ENCODE data around the gene OSBP2. TPM values are rescaled to one million over a fixed set of nuclear protein-coding genes. Genes with fewer than 3 reads are reported as not detected.

OSBP2 gene
- total and polyA plus RNA-seq, 2 experiments from 2014 or later, result 2.1 to 2.9 TPM

DNA sequence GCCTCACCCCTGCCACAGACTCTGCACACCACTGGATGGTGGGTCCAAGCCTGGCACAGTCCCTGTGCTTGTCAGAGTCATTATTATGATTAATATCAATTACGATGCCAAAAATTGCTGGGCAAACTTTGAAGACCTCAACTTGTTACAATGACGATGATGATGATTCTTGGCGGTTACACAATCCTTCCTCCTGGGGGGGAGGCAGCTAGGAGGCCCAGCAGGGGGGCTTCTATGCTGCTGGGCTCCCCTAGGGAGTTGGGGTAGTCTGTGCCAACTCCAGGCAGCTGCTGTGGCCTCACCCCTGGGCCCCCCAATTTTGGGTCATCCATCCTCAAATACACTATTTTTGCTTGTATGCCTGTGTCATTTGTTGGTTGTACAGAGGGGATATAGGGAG is 47.1 kb upstream of the OSBP2 start (continued):
- TF ChIP-seq, protein P1, sequence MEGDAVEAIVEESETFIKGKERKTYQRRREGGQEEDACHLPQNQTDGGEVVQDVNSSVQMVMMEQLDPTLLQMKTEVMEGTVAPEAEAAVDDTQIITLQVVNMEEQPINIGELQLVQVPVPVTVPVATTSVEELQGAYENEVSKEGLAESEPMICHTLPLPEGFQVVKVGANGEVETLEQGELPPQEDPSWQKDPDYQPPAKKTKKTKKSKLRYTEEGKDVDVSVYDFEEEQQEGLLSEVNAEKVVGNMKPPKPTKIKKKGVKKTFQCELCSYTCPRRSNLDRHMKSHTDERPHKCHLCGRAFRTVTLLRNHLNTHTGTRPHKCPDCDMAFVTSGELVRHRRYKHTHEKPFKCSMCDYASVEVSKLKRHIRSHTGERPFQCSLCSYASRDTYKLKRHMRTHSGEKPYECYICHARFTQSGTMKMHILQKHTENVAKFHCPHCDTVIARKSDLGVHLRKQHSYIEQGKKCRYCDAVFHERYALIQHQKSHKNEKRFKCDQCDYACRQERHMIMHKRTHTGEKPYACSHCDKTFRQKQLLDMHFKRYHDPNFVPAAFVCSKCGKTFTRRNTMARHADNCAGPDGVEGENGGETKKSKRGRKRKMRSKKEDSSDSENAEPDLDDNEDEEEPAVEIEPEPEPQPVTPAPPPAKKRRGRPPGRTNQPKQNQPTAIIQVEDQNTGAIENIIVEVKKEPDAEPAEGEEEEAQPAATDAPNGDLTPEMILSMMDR (conservative IDR thresholded peaks at IDR 0.05; ENCODE audit: low read depth in 2 of 2), result no peak
- TF ChIP-seq ZNF331 (CRISPR knock-in tag; IDR thresholded peaks at IDR 0.05; ENCODE audit: low read depth) (no peak), STAT1 (IDR thresholded peaks at IDR 0.05; ENCODE audit: unreplicated experiment) (no peak), POLR2AphosphoS5 (IDR thresholded peaks at IDR 0.05; ENCODE audit: low read depth) (no peak), JUNB (IDR thresholded peaks at IDR 0.05; ENCODE audit: unreplicated experiment) (no peak), NANOG (IDR thresholded peaks at IDR 0.05; ENCODE audit: borderline replicate concordance) (no peak)
- TF ChIP-seq, protein P2, sequence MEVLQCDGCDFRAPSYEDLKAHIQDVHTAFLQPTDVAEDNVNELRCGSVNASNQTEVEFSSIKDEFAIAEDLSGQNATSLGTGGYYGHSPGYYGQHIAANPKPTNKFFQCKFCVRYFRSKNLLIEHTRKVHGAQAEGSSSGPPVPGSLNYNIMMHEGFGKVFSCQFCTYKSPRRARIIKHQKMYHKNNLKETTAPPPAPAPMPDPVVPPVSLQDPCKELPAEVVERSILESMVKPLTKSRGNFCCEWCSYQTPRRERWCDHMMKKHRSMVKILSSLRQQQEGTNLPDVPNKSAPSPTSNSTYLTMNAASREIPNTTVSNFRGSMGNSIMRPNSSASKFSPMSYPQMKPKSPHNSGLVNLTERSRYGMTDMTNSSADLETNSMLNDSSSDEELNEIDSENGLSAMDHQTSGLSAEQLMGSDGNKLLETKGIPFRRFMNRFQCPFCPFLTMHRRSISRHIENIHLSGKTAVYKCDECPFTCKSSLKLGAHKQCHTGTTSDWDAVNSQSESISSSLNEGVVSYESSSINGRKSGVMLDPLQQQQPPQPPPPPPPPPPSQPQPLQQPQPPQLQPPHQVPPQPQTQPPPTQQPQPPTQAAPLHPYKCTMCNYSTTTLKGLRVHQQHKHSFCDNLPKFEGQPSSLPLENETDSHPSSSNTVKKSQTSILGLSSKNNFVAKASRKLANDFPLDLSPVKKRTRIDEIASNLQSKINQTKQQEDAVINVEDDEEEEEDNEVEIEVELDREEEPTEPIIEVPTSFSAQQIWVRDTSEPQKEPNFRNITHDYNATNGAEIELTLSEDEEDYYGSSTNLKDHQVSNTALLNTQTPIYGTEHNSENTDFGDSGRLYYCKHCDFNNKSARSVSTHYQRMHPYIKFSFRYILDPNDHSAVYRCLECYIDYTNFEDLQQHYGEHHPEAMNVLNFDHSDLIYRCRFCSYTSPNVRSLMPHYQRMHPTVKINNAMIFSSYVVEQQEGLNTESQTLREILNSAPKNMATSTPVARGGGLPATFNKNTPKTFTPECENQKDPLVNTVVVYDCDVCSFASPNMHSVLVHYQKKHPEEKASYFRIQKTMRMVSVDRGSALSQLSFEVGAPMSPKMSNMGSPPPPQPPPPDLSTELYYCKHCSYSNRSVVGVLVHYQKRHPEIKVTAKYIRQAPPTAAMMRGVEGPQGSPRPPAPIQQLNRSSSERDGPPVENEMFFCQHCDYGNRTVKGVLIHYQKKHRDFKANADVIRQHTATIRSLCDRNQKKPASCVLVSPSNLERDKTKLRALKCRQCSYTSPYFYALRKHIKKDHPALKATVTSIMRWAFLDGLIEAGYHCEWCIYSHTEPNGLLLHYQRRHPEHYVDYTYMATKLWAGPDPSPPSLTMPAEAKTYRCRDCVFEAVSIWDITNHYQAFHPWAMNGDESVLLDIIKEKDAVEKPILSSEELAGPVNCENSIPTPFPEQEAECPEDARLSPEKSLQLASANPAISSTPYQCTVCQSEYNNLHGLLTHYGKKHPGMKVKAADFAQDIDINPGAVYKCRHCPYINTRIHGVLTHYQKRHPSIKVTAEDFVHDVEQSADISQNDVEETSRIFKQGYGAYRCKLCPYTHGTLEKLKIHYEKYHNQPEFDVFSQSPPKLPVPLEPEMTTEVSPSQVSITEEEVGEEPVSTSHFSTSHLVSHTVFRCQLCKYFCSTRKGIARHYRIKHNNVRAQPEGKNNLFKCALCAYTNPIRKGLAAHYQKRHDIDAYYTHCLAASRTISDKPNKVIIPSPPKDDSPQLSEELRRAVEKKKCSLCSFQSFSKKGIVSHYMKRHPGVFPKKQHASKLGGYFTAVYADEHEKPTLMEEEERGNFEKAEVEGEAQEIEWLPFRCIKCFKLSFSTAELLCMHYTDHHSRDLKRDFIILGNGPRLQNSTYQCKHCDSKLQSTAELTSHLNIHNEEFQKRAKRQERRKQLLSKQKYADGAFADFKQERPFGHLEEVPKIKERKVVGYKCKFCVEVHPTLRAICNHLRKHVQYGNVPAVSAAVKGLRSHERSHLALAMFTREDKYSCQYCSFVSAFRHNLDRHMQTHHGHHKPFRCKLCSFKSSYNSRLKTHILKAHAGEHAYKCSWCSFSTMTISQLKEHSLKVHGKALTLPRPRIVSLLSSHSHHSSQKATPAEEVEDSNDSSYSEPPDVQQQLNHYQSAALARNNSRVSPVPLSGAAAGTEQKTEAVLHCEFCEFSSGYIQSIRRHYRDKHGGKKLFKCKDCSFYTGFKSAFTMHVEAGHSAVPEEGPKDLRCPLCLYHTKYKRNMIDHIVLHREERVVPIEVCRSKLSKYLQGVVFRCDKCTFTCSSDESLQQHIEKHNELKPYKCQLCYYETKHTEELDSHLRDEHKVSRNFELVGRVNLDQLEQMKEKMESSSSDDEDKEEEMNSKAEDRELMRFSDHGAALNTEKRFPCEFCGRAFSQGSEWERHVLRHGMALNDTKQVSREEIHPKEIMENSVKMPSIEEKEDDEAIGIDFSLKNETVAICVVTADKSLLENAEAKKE (CRISPR knock-in tag; IDR thresholded peaks at IDR 0.05), result no peak

DNA sequence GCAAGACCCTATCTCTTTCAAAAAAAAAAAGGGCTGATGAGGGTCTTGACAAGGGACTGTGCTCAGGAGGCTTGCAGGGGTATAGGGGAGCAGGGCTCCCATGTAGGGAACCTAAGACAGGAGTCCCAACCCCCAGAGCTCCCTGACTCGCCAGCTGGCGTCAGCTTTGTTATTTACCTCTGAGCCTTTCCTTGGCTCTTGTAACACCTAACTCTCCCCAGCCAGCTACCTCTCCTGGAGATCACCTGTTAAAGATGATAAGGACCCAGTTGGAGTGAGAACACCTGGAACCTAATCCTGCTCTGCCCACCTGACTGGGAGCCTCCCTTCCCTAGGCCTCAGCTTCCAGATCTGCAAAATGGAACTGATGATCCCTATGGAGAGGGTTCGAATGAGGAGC is 45.8 kb upstream of the OSBP2 start:
- H3K27me3 Mint-ChIP-seq (ENCODE audit: insufficient read depth, low read depth, poor library complexity), result peaks cover 9% of the 10 kb centered on the region
- TF ChIP-seq, protein P2 (CRISPR knock-in tag; IDR thresholded peaks at IDR 0.05), result no peak
- no peak for TF ChIP-seq JUNB (IDR thresholded peaks at IDR 0.05; ENCODE audit: unreplicated experiment)
- TF ChIP-seq EZH2phosphoT487 (IDR thresholded peaks at IDR 0.05; ENCODE audit: unreplicated experiment), result no peak
- TF ChIP-seq ZNF331 (CRISPR knock-in tag; IDR thresholded peaks at IDR 0.05; ENCODE audit: low read depth), result no peak

More for the DNA sequence above, 45.8 kb upstream of the OSBP2 start:
- Histone ChIP-seq H3K27me3 (ENCODE audit: insufficient read depth) (no peaks in the 10 kb centered on the region), H3K9me2 (ENCODE audit: insufficient read depth) (no peaks in the 10 kb centered on the region), H3K36me3 (ENCODE audit: insufficient read depth) (no peaks in the 10 kb centered on the region; the same call in 1 of the 2 replicates), H3F3A (replicated peaks; ENCODE audit: low read depth) (no peaks in the 10 kb centered on the region), H3K79me2 (replicated peaks; ENCODE audit: insufficient read depth) (no peaks in the 10 kb centered on the region), H2AFZ (no peak overlapping the region), H3K27ac (ENCODE audit: low read depth) (no peak overlapping the region), H3K4me3 (no peak overlapping the region), H3K4me2 (no peak overlapping the region), H3K4me1 (ENCODE audit: insufficient read depth) (no peaks in the 10 kb centered on the region), H4K20me1 (replicated peaks; ENCODE audit: insufficient read depth) (no peaks in the 10 kb centered on the region)
- Mint-ChIP-seq H3K4me3 (no peak overlapping the region), H3K36me3 (ENCODE audit: low read depth) (no peaks in the 10 kb centered on the region), H3K27ac (no peak overlapping the region), H3K9me3 (no peaks in the 10 kb centered on the region), H3K4me1 (peaks cover 5% of the 10 kb centered on the region; the same call in 2 of the 3 replicates)
- DNase-seq (ENCODE audit: low spot score) (no peak), ATAC-seq (no peak; the same call in 2 of the 3 replicates)
